Measurements from ENCODE around the gene ZNF296.

DNA sequence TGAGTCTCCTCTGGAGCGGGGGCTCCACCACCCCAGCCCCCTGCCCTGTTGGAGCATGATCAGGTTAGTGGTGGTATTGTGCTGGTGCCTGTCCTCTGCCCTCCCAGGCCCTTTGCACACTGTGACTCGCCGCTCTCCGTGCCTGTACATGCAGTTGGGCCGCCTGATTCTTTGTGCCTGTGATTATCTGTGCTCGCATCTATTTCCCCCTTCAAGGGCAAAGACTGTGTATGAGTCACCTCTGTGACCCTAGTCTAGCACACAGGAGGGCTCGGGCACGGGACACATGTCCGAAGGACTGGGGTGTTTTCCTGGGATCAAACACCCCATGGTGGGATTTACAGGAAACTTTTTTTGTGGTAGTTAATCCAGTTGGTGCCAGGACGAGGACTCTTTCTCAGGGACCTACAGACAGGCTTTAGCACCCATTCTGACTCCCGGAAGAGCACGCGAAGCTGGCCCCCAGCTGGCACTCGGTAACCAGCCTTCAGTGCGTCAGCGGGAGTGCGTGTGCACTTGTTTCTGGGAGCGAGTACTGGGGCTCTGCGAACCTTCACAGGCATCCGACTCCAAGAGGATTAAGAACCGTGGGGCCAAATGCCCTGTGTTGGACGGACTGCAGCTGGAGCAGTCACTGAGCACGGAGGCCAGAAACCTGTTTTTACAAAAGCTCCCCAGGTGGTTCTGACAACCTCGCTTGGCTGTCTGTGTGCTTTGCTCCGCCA lies 23.4 kb upstream of the ZNF296 start:
- TF ChIP-seq, protein P1, sequence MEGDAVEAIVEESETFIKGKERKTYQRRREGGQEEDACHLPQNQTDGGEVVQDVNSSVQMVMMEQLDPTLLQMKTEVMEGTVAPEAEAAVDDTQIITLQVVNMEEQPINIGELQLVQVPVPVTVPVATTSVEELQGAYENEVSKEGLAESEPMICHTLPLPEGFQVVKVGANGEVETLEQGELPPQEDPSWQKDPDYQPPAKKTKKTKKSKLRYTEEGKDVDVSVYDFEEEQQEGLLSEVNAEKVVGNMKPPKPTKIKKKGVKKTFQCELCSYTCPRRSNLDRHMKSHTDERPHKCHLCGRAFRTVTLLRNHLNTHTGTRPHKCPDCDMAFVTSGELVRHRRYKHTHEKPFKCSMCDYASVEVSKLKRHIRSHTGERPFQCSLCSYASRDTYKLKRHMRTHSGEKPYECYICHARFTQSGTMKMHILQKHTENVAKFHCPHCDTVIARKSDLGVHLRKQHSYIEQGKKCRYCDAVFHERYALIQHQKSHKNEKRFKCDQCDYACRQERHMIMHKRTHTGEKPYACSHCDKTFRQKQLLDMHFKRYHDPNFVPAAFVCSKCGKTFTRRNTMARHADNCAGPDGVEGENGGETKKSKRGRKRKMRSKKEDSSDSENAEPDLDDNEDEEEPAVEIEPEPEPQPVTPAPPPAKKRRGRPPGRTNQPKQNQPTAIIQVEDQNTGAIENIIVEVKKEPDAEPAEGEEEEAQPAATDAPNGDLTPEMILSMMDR (IDR thresholded peaks at IDR 0.05): no peak
- no peak for TF ChIP-seq POLR2AphosphoS5 (IDR thresholded peaks at IDR 0.05)
- TF ChIP-seq POLR2A (IDR thresholded peaks at IDR 0.05): no peak
- TF ChIP-seq EP300 (IDR thresholded peaks at IDR 0.05): no peak

All from upper lobe of left lung (tissue), 4 donors.